Fibroblast of lung (primary cell): Measurements from ENCODE around the gene CELF5. TPM values are rescaled to one million over a fixed set of nuclear protein-coding genes. Genes with fewer than 3 reads are reported as not detected.

Experiments used
- DNase-seq, 2 donors: peaks; one replicate each; pipeline versions ENCODE4 v3.0.0 to v3.0.0-alpha.2; 2010; ENCODE audit warnings: low read depth in 2 of 2
- H2AFZ ChIP-seq: 2 replicates; pipeline ENCODE4 v1.5.1; 2012; ENCODE audit warnings: low read length, control low read depth, inconsistent platforms
- H3K27ac ChIP-seq: 2 replicates; pipeline ENCODE4 v1.5.1; 2011; ENCODE audit warnings: low read length, control low read depth; ENCODE audit not compliant: insufficient read depth
- H3K27me3 ChIP-seq: 2 replicates; pipeline ENCODE4 v1.5.1; 2011; ENCODE audit warnings: mild to moderate bottlenecking, low read length; ENCODE audit not compliant: control insufficient read depth, insufficient read depth
- H3K36me3 ChIP-seq: 2 replicates; pipeline ENCODE4 v1.5.1; 2011; ENCODE audit warnings: low read length; ENCODE audit not compliant: control insufficient read depth, insufficient read depth
- H3K4me1 ChIP-seq: 2 replicates; pipeline ENCODE4 v1.5.1; 2011; ENCODE audit warnings: low read length; ENCODE audit not compliant: control insufficient read depth, insufficient read depth; ENCODE audit errors: extremely low read depth
- H3K4me2 ChIP-seq: 2 replicates; pipeline ENCODE4 v1.5.1; 2011; ENCODE audit warnings: low read length, control low read depth; ENCODE audit not compliant: insufficient read depth; ENCODE audit errors: extremely low read depth
- H3K4me3 ChIP-seq, 4 experiments: fragments of 200-600 bp in 1 of 4; sonication (generic) in 1 of 4; replicated peaks in 1 of 4; 2 replicates each; pipeline ENCODE4 v1.5.1; 2011 to 2016; ENCODE audit warnings: low read length in 4 of 4, low read depth in 3 of 4, mild to moderate bottlenecking in 3 of 4, control low read depth in 2 of 4, inconsistent platforms in 1 of 4, mixed read lengths in 1 of 4; ENCODE audit not compliant: insufficient read depth in 1 of 4; ENCODE audit errors: control extremely low read depth in 1 of 4
- H3K79me2 ChIP-seq: 2 replicates; pipeline ENCODE4 v1.5.1; 2012; ENCODE audit warnings: mild to moderate bottlenecking, low read length, inconsistent platforms; ENCODE audit not compliant: control insufficient read depth, insufficient read depth
- H3K9ac ChIP-seq: 2 replicates; pipeline ENCODE4 v1.5.1; 2011; ENCODE audit warnings: mild to moderate bottlenecking, low read length, control low read depth; ENCODE audit not compliant: insufficient read depth
- H3K9me3 ChIP-seq: 2 replicates; pipeline ENCODE4 v1.5.1; 2012; ENCODE audit warnings: low read depth, low read length; ENCODE audit not compliant: control insufficient read depth, insufficient read depth
- H4K20me1 ChIP-seq: 2 replicates; pipeline ENCODE4 v1.5.1; 2011; ENCODE audit warnings: low read length; ENCODE audit not compliant: control insufficient read depth, insufficient read depth; ENCODE audit errors: extremely low read depth
- CTCF ChIP-seq, 2 donors: IDR thresholded peaks in 1 of 2; conservative IDR thresholded peaks in 1 of 2; 1 replicate in 1 of 2; 2 replicates in 1 of 2; pipeline ENCODE4 v1.5.1; 2011 to 2012; ENCODE audit warnings: low read length in 2 of 2, control low read depth in 1 of 2, inconsistent platforms in 1 of 2, low read depth in 1 of 2, mild to moderate bottlenecking in 1 of 2
- EZH2 ChIP-seq: IDR thresholded peaks from 2 replicates; pipeline ENCODE4 v1.5.1; 2012; ENCODE audit warnings: low read length, control low read depth, mild to moderate bottlenecking; ENCODE audit errors: missing control alignments
- polyA plus RNA-seq, 2 donors: library from polyadenylated mRNA; depleted of rRNA in 1 of 2; stranded (reverse) in 1 of 2; unstranded in 1 of 2; fragments of >200 nt; gene quantifications; 2 replicates each; pipeline ENCODE4 v1.2.1, GENCODE V29; 2011 to 2012; ENCODE audit warnings: missing spikeins in 1 of 2
- total RNA-seq: library from RNA; depleted of rRNA; stranded (reverse); fragments of >200 nt; gene quantifications from 2 replicates; pipeline ENCODE4 v1.2.1, GENCODE V29; 2014

Gene CELF5
- total and polyA plus RNA-seq, 2 donors (not counting 1 experiment from before 2014, with no cell fraction given), result under 0.01 TPM; not detected in 1

GRCh38 chr19:3292958-3293529, 68.6 kb downstream of the CELF5 start:
- Histone ChIP-seq H3K79me2 (no peaks in the 10 kb centered on the region), H3K27me3 (peaks cover 2% of the 10 kb centered on the region), H3K36me3 (no peaks in the 10 kb centered on the region), H3K9ac (no peak overlapping the region), H3K4me3 (no peak overlapping the region), H3K9me3 (no peaks in the 10 kb centered on the region), H3K27ac (no peak overlapping the region), H2AFZ (no peak overlapping the region), H3K4me1 (no peaks in the 10 kb centered on the region), H3K4me2 (no peak overlapping the region), H4K20me1 (no peaks in the 10 kb centered on the region)
- DNase-seq, result no peak
- TF ChIP-seq CTCF (conservative IDR thresholded peaks at IDR 0.05 in 1 of 2, IDR thresholded peaks at IDR 0.05 in 1 of 2; ENCODE audit: low read depth in 1 of 2, low read length in 2 of 2) (no peak), EZH2 (no peak)

- TF ChIP-seq EZH2 (no peak), CTCF (conservative IDR thresholded peaks at IDR 0.05 in 1 of 2, IDR thresholded peaks at IDR 0.05 in 1 of 2; ENCODE audit: low read depth in 1 of 2, low read length in 2 of 2) (no peak)
- no peak overlapping the region for H3K4me2 ChIP-seq
- no peaks in the 10 kb centered on the region for H4K20me1 ChIP-seq
- no peaks in the 10 kb centered on the region for H3K9me3 ChIP-seq
- DNase-seq, result no peak
- H2AFZ ChIP-seq, result no peak overlapping the region
- peaks cover 2% of the 10 kb centered on the region for H3K27me3 ChIP-seq
- H3K27ac ChIP-seq, result no peak overlapping the region
- H3K36me3 ChIP-seq, result no peaks in the 10 kb centered on the region
- H3K79me2 ChIP-seq, result no peaks in the 10 kb centered on the region
- no peaks in the 10 kb centered on the region for H3K4me1 ChIP-seq
- H3K4me3 ChIP-seq, result no peak overlapping the region
- H3K9ac ChIP-seq, result no peak overlapping the region
Measured at GRCh38 chr19:3293560-3293959, 69.1 kb downstream of the CELF5 start.

GRCh38 chr19:3294080-3294850, 69.8 kb downstream of the CELF5 start:
- no peaks in the 10 kb centered on the region for H4K20me1 ChIP-seq
- H3K4me3 ChIP-seq, result no peak overlapping the region
- no peaks in the 10 kb centered on the region for H3K9me3 ChIP-seq
- H3K4me2 ChIP-seq, result no peak overlapping the region
- H3K9ac ChIP-seq, result no peak overlapping the region
- TF ChIP-seq CTCF (conservative IDR thresholded peaks at IDR 0.05 in 1 of 2, IDR thresholded peaks at IDR 0.05 in 1 of 2; ENCODE audit: low read depth in 1 of 2, low read length in 2 of 2) (no peak), EZH2 (no peak)
- H3K4me1 ChIP-seq, result no peaks in the 10 kb centered on the region
- no peak overlapping the region for H3K27ac ChIP-seq
- DNase-seq, result no peak
- no peaks in the 10 kb centered on the region for H3K36me3 ChIP-seq
- H2AFZ ChIP-seq, result no peak overlapping the region
- H3K79me2 ChIP-seq, result no peaks in the 10 kb centered on the region
- peaks cover 2% of the 10 kb centered on the region for H3K27me3 ChIP-seq
